ENCODE data around the gene ZNF25. TPM values are rescaled to one million over a fixed set of nuclear protein-coding genes. Genes with fewer than 3 reads are reported as not detected.

ZNF25 gene
- total RNA-seq, 3 donors from 2014 or later = 3.9 to 16.0 (median 4.0) TPM

DNA sequence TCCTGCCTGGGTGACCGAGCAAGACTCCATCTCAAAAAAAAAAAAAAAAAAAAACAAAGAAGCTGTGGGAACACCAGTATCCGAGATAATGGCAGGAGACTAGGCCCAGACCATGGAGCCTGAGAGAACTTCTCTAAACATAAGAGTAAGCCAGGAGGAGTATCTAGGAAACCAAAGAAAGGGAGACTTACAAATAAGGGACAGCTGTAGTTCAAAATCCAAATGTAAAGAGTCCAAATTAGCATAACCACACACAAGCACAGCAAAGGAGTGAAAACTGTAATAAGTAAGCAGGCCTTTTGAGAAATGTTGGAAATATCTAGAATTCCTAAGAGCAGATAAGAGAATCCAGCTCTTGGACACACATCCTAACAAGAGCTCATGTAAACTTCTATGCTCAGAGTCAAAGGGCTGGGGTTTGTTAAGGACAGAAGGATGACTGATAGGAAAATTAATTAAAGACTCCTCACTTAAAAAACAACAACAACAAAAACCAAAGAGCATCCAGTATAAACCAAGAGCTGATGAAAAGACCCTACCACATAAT lies 15.8 kb downstream of the ZNF25 start:
- ATAC-seq (no peak), DNase-seq (no peak)
- intact Hi-C loops (cut with DNase I, micrococcal nuclease) = no loop called here
- no peaks in the 10 kb centered on the region for H3K36me3 ChIP-seq (ENCODE audit: low read depth)
- no peak for TF ChIP-seq CTCF (IDR thresholded peaks at IDR 0.05)
- no peak overlapping the region for H3K4me3 ChIP-seq
- peaks cover 16% of the 10 kb centered on the region for H3K9me3 ChIP-seq
- no peaks in the 10 kb centered on the region for H3K4me1 ChIP-seq (ENCODE audit: low read depth)

DNA sequence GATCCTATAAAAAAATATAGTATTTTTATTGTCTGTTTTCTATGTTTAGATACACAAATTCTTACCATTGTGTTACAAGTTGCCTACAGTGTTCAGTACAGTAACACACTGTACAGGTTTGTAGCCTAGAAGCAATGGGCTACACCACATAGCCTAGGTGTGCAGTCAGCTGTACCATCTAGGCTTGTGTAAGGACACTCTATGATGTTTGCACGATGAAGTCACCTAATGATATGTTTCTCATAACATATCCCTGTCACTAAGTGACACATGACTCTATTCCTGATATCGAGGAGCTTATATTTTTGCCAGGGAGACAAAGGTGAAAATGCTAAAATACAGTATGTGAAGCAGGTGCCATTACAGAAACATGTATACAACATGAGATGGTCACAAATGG lies 18.6 kb downstream of the ZNF25 start:
- no peak for TF ChIP-seq CTCF (IDR thresholded peaks at IDR 0.05)
- no peak for ATAC-seq

DNA sequence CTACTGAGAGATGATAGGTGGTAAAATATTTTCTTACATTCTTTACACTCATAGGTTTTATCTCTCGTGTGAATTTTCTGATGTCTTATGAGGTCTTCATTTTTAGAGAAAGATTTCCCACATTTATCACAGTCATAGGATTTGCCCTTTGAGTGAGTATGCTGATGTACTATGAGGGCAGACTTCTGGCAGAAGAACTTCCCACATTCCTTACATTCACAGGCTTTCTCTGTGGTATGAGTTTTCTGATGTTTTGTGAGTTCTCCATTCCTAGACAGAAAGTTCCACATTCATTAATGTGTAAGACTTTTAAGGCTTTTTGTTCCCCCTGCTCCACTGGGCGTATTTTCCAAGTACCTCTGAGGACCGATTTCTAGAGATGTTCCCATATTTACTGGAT lies 23.5 kb downstream of the ZNF25 start:
- ATAC-seq = no peak
- no peaks in the 10 kb centered on the region for H3K36me3 ChIP-seq (ENCODE audit: low read depth)

More for the DNA sequence above, 18.6 kb downstream of the ZNF25 start:
- Histone ChIP-seq H3K4me3 (no peak overlapping the region), H3K4me1 (ENCODE audit: low read depth) (no peaks in the 10 kb centered on the region), H3K9me3 (no peaks in the 10 kb centered on the region), H3K36me3 (ENCODE audit: low read depth) (no peaks in the 10 kb centered on the region)
- DNase-seq = no peak
- intact Hi-C loops (cut with DNase I, micrococcal nuclease) = no loop called here

DNA sequence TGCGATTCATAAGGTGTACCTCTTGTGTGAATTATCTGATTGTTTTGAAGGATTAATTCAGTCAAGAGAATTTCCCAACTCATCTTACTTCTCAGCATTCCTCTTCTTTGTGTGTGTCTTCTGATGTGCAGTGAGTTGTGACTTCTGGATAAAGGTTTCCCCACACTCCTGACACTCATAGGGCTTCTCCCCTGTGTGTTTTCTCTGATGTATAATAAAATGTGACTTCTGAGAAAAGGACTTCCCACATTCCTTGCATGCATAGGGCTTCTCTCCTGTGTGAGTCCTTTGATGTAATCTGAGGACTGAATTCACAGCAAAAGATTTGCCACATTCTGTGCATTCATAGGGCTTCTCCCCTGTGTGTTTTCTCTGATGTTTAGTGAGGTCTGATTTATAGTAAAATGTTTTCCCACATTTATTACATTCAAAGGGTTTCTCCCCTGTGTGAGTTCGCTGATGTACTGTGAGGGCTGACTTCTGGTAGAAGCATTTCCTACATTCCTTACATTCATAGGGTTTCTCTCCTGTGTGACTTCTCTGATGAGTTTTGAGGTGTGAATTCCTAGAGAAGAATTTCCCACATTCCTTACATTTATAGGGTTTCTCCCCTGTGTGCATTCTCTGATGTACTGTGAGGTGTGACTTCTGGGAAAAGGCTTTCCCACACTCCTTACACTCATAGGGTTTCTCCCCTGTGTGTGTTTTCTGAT lies 24.2 kb downstream of the ZNF25 start:
- no peak for TF ChIP-seq CTCF (IDR thresholded peaks at IDR 0.05)
- intact Hi-C loops (cut with DNase I, micrococcal nuclease) = no loop called here
- no peak overlapping the region for H3K4me3 ChIP-seq
- no peak for ATAC-seq
- no peaks in the 10 kb centered on the region for H3K4me1 ChIP-seq (ENCODE audit: low read depth)
- no peaks in the 10 kb centered on the region for H3K9me3 ChIP-seq
- no peaks in the 10 kb centered on the region for H3K36me3 ChIP-seq (ENCODE audit: low read depth)
- DNase-seq = no peak

More for the DNA sequence above, 23.5 kb downstream of the ZNF25 start:
- intact Hi-C loops (cut with DNase I, micrococcal nuclease) = no loop called here
- H3K4me1 ChIP-seq (ENCODE audit: low read depth) = no peaks in the 10 kb centered on the region
- no peak for TF ChIP-seq CTCF (IDR thresholded peaks at IDR 0.05)
- no peak for DNase-seq
- no peak overlapping the region for H3K4me3 ChIP-seq
- H3K9me3 ChIP-seq = no peaks in the 10 kb centered on the region

DNA sequence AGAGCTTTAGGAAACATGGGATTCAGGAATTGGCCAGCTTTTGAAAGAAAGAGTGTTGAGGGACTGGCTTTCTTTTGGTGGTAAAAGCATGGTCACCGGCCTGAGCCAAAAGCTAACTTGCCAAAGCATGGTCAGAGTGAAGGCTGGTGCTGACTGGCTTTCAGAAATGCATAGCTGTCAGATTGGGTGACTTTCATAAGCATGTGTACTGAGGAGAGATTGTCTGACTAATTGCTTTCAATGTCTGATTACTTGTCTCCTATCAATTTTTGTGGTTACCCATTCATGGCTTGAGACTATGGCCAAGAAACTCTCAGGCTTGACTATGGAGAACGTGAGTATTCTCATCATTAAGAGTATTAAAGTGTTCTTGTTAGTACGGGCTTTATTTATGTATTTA lies 28.2 kb downstream of the ZNF25 start:
- H3K4me1 ChIP-seq (ENCODE audit: low read depth) = no peaks in the 10 kb centered on the region
- no peaks in the 10 kb centered on the region for H3K36me3 ChIP-seq (ENCODE audit: low read depth)
- TF ChIP-seq CTCF (IDR thresholded peaks at IDR 0.05) = no peak
- H3K4me3 ChIP-seq = no peak overlapping the region
- H3K9me3 ChIP-seq = no peaks in the 10 kb centered on the region
- DNase-seq (no peak), ATAC-seq (no peak)
- intact Hi-C loops (cut with DNase I, micrococcal nuclease) = no loop called here
